ENCODE data around the gene CD40LG. TPM values are rescaled to one million over a fixed set of nuclear protein-coding genes. Genes with fewer than 3 reads are reported as not detected.

Gene CD40LG
- total RNA-seq, 4 donors from 2014 or later, result not detected

- H3K4me3 ChIP-seq (ENCODE audit: low read depth, poor library complexity, severe bottlenecking), result no peak overlapping the region
- intact Hi-C loops (cut with DNase I; ENCODE audit: low total_unique reads), result no loop called here
- no peak for DNase-seq (ENCODE audit: low spot score in 2 of 2)
- TF ChIP-seq POLR2A (IDR thresholded peaks at IDR 0.05) (no peak), CTCF (IDR thresholded peaks at IDR 0.05) (no peak)
- 85 to 86% methylated on average over 6 of the region's 6 CpGs for WGBS, 2 donors
These were observed 17.4 kb downstream of the CD40LG start for GRCh38 chrX:136665258-136665900.

GRCh38 chrX:136666088-136666487 is 18.1 kb downstream of the CD40LG start:
- intact Hi-C loops (cut with DNase I; ENCODE audit: low total_unique reads), result no loop called here
- no peak for TF ChIP-seq CTCF (IDR thresholded peaks at IDR 0.05)
- TF ChIP-seq POLR2A (IDR thresholded peaks at IDR 0.05), result no peak
- WGBS, 2 donors, result 75 to 82% methylated on average over 1 of the region's 1 CpG
- DNase-seq (ENCODE audit: low spot score in 2 of 2), result no peak
- H3K4me3 ChIP-seq (ENCODE audit: low read depth, poor library complexity, severe bottlenecking), result no peak overlapping the region

- WGBS, 2 donors, result 65 to 71% methylated on average over 10 of the region's 10 CpGs
- TF ChIP-seq CTCF (IDR thresholded peaks at IDR 0.05) (no peak), POLR2A (IDR thresholded peaks at IDR 0.05) (no peak)
- intact Hi-C loops (cut with DNase I; ENCODE audit: low total_unique reads), result no loop called here
- no peak overlapping the region for H3K4me3 ChIP-seq (ENCODE audit: low read depth, poor library complexity, severe bottlenecking)
- no peak for DNase-seq (ENCODE audit: low spot score in 2 of 2)
These were observed 19.6 kb downstream of the CD40LG start for GRCh38 chrX:136667446-136668168.

- no peak for TF ChIP-seq POLR2A (IDR thresholded peaks at IDR 0.05)
- no peak for TF ChIP-seq CTCF (IDR thresholded peaks at IDR 0.05)
- intact Hi-C loops (cut with DNase I; ENCODE audit: low total_unique reads), result no loop called here
- H3K4me3 ChIP-seq (ENCODE audit: low read depth, poor library complexity, severe bottlenecking), result no peak overlapping the region
- no peak for DNase-seq (ENCODE audit: low spot score in 2 of 2)
- 75 to 78% methylated on average over 3 of the region's 3 CpGs for WGBS, 2 donors
These were observed 23.1 kb downstream of the CD40LG start for GRCh38 chrX:136671006-136671610.

- intact Hi-C loops (cut with DNase I; ENCODE audit: low total_unique reads), result no loop called here
- DNase-seq (ENCODE audit: low spot score in 2 of 2), result no peak
- WGBS, 2 donors, result 49 to 50% methylated on average over 5 of the region's 5 CpGs
- H3K4me3 ChIP-seq (ENCODE audit: low read depth, poor library complexity, severe bottlenecking), result no peak overlapping the region
- TF ChIP-seq POLR2A (IDR thresholded peaks at IDR 0.05), result no peak
- TF ChIP-seq CTCF (IDR thresholded peaks at IDR 0.05), result no peak
These were observed 26.5 kb downstream of the CD40LG start for GRCh38 chrX:136674270-136674985.

All from lower leg skin (tissue), 4 donors.